Bronchial epithelial cell (primary cell): Measurements from ENCODE around the gene PMM2. TPM values are rescaled to one million over a fixed set of nuclear protein-coding genes. Genes with fewer than 3 reads are reported as not detected.

Source experiments
- DNase-seq: peaks from one replicate; pipeline ENCODE4 v3.0.0-alpha.2; 2010; ENCODE audit warnings: low read depth
- FAIRE-seq: peaks from 2 replicates; lab custom pipeline; 2011; peaks lifted over from hg19 to GRCh38; lab: Jason Lieb, UNC
- H3K27me3 ChIP-seq: 2 replicates; pipeline ENCODE4 v1.5.1; 2011; ENCODE audit warnings: low read length; ENCODE audit not compliant: control insufficient read depth, insufficient read depth
- H3K36me3 ChIP-seq: 2 replicates; pipeline ENCODE4 v1.5.1; 2011; ENCODE audit warnings: low read length; ENCODE audit not compliant: control insufficient read depth, insufficient read depth
- H3K4me3 ChIP-seq: 2 replicates; pipeline ENCODE4 v1.5.1; 2011; ENCODE audit warnings: mild to moderate bottlenecking, low read depth, low read length, control low read depth
- CTCF ChIP-seq: IDR thresholded peaks from 2 replicates; pipeline ENCODE4 v1.5.1; 2011; ENCODE audit warnings: mild to moderate bottlenecking, moderate library complexity, low read length, control low read depth, inconsistent platforms; ENCODE audit not compliant: insufficient read depth, severe bottlenecking
- total RNA-seq: library from RNA; depleted of rRNA; stranded (reverse); fragments of >200 nt; gene quantifications from 2 replicates; pipeline ENCODE4 v1.2.1, GENCODE V29; 2014

The PMM2 gene
- total RNA-seq, 1 donor from 2014 or later = 25.5 TPM

GRCh38 chr16:8863594-8864424, 66.2 kb downstream of the PMM2 start:
- Histone ChIP-seq H3K4me3 (no peak overlapping the region), H3K36me3 (peaks cover 2% of the 10 kb centered on the region), H3K27me3 (no peaks in the 10 kb centered on the region)
- no peak for TF ChIP-seq CTCF
- DNase-seq (peak; percentile 47), FAIRE-seq (no peak)

GRCh38 chr16:8864480-8865110, 67.0 kb downstream of the PMM2 start:
- H3K4me3 ChIP-seq = no peak overlapping the region
- no peaks in the 10 kb centered on the region for H3K27me3 ChIP-seq
- H3K36me3 ChIP-seq = peaks cover 2% of the 10 kb centered on the region
- no peak for TF ChIP-seq CTCF
- DNase-seq (no peak), FAIRE-seq (no peak)

GRCh38 chr16:8865145-8865882, 67.7 kb downstream of the PMM2 start:
- FAIRE-seq (no peak), DNase-seq (no peak)
- Histone ChIP-seq H3K27me3 (no peaks in the 10 kb centered on the region), H3K4me3 (no peak overlapping the region), H3K36me3 (peaks cover 2% of the 10 kb centered on the region)
- no peak for TF ChIP-seq CTCF

GRCh38 chr16:8866118-8866883, 68.7 kb downstream of the PMM2 start:
- DNase-seq (no peak), FAIRE-seq (no peak)
- Histone ChIP-seq H3K27me3 (no peaks in the 10 kb centered on the region), H3K4me3 (peak overlapping the region; percentile 9), H3K36me3 (peaks cover 2% of the 10 kb centered on the region)
- no peak for TF ChIP-seq CTCF

GRCh38 chr16:8866884-8867215, 69.2 kb downstream of the PMM2 start:
- no peak for FAIRE-seq
- Histone ChIP-seq H3K27me3 (no peaks in the 10 kb centered on the region), H3K36me3 (peaks cover 2% of the 10 kb centered on the region), H3K4me3 (peak overlapping the region; percentile 51)
- no peak for DNase-seq
- no peak for TF ChIP-seq CTCF
